Activated CD8-positive, alpha-beta memory T cell treated with anti-CD3 and anti-CD28 coated beads, Interleukin-2, amount 50 U/mL, for 1 hour (primary cell): Measurements from ENCODE around the gene CNDP2.

Source experiments
- DNase-seq: peaks from one replicate; pipeline ENCODE4 v3.0.0-alpha.2; 2020; ENCODE audit errors: extremely low read depth

CNDP2 gene

DNA sequence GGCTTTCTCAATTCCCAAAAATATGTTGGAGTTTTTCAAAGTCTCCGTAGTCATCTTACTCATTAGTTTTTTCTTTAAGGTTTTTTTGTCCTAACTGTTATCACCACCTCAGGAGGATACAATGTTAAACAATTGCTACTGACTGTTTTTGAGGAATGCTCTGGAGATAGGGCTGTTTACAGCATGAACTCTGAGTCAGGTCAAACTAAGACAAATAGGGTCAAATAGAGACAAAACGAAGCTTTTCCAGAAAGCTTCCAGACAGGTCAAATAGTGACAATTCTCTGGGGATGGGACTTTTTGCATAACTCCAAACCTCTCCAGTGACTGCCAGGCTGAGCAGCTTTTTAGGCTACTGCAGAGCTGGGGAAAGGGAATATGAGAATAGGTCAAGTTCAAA lies 23.9 kb upstream of the CNDP2 start:
- DNase-seq: no peak

DNA sequence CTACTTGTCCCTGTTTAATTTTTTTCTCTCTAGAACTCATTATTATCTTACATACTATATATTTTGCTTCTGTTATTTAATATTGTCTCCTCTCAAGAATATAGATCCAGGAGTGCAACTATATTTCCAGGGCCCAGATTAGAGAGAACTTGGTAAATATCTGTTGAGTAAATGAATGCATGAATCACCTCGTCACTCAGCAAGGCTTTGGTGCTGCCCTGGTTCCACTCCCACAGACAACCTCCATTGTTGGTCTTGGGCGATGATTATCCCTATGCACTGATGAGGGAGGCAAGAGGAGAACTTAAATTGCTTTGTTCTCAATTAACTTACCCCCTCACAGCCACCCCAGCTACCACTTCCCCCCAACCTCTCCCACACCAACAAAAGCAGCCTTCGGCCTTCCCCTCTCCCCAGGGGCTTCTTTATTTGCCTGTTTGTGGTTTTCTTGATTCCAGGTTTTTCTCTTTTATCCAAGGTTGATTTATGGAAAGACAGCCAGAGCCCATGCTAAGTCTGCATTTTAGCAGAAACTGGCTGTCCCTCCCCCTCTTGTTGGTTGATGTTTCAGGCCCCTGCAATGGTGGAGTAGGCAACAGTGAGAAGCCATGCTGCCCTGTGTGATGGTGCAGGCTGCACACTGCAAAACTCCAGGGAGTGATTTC lies 22.1 kb upstream of the CNDP2 start:
- no peak for DNase-seq

DNA sequence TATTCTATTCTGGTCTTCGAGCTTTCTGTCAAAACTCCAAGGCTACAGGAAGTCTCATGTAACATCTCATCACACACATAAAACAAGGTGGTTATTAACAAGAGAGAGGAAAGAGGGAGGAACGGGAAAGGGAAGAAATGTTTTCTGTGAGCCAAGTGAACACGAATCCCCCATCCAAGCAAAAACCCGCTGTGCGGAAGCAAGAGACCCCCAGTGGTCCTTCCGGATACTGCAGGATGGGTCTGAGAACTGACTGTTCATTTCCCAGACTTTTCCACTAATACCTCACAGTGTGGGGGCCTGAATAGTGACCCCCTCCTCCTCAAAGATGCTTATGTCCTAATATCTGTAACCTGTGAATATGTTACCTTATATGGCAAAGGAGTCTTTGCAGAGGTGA lies 20.0 kb upstream of the CNDP2 start:
- no peak for DNase-seq

DNA sequence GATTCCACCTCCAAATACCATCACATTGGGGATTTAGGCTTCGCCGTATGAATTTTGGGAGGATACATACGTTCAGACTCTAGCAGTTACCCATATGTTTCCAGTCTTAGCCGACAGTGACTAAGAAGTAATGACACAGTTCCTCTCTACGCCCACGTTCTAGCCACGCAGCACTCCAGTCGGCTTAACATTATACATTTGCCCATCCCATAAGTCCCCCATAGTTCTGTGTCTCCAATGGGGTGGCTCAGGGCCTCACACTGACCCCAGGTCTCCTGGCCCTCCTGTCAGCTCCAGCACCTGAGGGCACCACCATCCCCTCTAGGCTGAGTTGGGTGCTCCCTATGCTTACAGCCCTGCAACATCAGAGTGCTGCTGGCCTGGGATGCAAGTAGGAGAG lies 18.4 kb upstream of the CNDP2 start:
- DNase-seq: no peak

DNA sequence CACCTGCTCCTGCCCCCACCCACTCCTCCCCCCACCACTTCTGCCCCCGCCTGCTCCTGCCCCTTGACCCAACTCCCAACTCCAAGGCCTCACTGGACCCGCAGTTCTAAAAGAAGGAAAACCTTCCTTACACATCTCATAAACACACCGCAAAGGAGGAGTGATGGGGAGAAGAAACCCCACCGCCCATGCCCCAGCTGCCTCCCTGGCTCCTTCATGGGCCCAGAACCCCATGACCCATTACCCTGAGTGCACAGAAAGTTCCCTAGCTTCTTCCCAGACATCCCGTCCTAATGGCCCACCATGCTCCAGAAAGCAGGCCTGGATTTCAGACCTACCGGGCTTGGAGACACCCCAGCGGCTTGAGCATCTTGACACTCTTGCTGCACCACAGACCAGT lies 17.8 kb upstream of the CNDP2 start:
- no peak for DNase-seq

DNA sequence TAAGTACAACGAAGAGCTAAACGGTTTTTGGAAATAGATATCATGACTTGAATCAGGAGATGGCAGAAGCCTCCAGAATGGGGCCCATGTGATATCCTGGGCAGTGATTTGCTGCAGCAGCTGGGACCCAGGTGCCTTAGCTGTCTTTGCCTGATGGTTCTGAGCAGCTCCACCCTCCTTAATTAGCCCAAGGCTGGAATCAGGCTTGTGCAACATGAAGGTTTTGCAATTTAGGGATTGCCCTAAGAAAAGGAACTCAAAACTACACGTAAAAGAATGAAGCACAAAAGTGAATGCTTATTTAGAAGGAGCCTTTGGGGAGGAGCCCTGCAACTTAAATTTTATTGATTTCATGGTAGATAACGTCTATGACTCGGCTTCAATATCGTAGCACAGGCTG lies 17.3 kb upstream of the CNDP2 start:
- DNase-seq: no peak

DNA sequence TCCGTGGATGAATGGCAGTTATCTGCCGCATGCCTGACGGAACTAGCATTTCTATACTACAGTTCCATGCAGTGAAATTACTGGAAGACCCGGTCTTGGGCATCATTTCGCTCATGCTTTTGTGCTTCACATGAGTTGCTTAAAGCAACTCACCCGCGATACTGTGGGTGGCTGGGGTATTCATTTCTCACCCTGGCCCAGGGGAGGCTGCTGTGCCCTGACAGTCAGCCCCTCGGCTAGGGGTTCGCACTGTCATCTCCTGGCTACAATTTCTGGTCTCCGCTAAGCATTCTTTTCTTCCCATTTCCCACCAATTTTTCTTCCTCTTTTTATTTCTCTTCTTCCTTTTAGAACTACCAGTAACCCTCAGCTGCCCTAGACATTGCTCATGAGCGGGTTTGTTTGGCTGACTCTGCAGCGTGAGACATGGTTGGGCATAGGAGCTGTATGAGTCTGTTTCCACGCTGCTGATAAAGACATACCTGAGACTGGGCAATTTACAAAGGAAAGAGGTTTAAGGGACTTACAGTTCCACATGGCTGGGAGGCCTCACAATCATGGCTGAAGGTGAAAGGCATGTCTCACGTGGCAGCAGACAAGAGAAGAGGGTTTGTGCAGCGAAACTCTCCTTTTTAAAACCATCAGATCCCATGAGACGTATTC lies 16.5 kb upstream of the CNDP2 start:
- DNase-seq: no peak

DNA sequence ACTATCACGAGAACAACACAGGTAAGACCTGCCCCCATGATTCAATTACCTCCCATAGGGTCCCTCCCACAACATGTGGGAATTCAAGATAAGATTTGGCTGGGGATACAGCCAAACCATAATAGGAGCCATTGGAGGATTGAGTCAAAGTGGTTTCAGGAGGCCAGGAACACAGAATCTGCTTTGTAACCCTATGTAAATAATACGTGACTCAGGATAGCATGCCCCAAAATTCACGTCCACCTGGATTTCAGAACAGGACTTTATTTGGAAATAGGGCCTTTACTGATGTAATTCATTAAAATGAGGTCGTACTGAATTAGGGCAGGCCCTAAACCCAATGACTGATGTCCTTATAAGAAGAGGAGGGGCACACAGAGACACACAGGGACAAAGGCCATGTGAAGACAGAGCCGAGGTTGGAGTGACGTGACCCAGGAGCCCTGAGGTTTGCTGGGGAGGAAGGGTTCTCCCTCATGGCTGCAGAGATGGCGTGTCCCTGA lies 16.0 kb upstream of the CNDP2 start:
- DNase-seq: no peak

DNA sequence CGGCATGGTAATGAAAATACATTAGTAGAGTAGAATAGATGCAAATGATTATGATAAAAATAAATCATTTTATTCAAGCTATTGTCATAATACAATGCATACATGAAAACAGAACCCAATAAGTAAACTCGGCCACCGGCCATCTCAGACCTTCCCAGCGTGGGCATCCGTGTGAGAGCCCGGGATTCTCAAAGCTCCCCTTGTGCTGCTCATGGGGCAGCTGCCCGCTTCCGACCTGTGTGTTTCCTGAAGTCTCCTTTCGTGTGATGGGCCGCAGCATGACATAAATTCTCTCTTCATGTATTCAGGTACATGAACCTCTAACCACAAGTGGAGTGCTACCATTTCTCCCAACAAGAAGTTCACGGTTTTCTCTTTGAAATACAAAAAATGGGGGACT lies 13.5 kb upstream of the CNDP2 start:
- no peak for DNase-seq

DNA sequence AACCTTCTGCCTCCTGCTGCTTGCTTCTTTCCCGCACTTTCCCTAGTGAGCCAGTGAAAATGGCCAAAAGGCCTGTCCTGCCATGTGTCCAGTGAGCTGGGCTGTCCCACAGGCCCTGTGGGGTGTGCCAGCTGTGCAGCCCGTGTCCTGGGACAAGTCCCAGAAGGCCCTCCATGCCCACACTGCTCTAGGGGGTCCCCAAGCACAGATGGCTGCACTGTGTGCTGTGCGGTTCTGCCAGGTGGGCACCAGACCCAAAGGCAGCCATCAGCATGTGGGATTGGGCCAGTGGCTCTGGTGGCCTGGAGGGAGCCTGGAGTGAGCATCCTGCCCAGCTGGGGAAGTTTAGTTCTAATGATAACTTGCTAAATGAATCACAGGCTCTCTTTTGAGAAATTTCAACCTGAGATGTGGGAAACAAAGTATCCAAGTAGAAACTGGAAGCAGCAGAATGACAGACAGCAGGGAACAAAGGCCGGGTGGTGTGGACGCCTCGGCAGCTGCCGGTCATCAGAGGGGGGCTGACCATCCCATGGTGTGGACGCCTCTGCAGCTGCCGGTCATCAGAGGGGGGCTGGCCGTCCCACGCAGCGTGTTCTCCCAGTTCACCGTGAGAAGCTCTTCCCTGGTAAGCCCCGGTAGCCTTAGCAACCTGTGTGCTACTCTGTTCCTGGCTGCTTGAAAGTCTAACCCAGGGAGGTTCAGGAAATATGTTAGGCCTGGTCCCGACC lies 9.9 kb upstream of the CNDP2 start:
- DNase-seq: no peak

DNA sequence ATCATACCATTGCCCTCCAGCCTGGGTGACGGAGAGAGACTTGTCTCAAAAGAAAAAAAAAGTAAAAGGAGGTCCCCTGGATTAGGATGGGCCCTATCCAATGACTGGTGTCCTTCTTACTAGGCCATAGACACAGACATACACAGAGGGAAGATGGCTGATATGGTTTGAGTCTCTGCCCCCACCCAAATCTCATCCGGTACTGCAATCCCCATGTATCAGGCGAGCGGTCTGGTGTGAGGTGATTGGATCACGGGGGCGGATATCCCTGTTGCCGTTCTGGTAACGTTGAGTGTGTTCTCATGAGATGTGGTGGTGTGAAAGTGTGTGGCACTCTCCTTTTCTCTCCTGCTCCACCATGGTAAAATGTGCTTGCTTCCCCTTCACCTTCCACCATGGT lies 7.8 kb upstream of the CNDP2 start:
- no peak for DNase-seq

DNA sequence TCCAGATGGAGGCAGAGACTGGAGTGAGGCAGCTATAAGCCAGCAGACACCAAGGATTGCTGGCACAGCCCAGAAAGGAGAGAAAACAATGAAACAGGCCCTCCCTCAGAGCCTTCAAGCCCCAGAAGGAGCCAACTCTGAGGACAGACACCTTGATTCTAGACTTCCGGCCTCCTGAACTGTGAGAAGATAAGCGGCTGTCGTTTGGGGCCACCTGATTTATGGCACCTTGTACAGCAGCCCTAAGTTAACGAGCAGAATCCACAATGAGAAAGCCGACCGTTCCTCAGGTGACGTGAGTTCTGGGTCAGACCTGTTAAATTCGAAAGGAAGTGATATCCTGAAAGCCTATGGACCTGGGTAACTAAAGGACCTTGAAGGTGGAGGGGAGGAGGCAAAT lies 7.3 kb upstream of the CNDP2 start:
- no peak for DNase-seq

DNA sequence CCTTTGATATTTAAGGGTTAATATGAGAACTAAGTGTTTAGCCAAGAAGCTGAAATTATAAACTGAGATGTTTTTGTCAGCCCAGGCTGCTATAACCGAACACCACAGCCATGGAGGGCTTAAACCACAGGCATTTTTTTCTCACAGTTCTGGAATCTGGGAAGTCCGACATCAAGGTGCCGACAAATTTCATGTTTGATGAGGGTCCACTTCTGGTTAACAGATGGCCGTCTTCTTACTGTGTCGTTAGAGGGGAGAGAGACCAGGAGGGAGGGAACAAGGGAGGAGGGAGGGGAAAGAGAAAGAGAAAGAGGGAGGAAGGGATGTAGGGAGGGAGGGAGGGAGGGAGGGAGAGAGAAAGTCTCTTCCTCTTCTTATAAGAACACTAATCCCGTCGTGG lies 6.5 kb upstream of the CNDP2 start:
- no peak for DNase-seq

DNA sequence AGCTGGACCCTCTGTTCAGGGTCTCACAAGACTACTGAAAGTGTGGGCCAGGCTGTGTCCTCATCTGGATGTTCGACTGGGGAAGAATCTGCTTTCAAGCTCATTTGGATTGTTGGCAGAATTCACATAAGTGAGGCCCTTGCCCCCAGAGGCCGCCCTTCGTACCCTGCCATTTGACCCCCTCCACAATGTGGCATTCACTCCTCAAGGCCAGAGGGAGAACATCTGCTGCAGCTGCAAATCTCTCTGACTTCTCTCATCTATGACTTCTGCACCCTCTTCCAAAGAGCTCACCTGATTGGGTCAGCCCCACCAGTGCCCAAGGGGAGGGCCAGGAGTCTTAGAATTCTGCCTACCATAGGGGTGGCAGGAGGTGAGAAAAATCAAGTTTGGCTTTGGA lies 3.9 kb upstream of the CNDP2 start:
- DNase-seq: no peak

DNA sequence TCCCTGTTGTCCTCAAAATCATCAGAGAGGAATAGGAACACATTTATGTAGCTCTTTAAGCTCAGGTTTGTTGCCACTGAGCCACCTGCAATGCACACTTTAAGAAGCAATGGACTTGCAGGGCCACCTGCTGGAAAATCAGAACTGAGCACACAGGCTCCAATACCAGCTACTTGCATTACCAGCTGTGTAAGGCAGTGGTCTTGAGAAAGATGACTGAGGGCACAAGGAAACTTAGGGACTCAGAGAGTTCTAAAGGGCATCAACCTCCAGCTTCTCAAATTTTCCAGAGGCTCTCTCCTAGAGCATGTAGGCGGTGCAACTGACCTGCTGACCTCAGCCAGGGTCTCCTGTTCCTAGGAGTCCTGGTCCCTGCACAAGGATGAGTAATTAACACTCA lies 2.5 kb upstream of the CNDP2 start:
- DNase-seq: peak; percentile 45

DNA sequence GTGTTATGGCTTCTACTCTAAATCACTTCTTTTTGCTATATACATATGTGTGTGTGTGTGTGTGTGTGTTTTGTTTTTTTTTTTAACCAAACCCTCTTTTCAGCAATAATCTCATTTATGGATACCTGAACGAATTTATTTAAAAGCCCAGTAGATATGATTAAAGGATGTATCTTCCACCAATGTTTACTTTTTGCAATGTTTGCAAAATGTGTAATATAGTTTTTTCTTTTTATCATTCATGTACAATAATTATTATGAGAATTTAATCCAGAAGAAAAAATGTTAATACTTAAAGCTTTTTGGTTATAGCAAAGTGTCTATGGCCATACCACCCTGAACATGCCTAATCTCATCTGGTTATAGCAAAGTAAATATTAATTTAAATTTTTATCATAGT lies 1.6 kb upstream of the CNDP2 start:
- no peak for DNase-seq

DNA sequence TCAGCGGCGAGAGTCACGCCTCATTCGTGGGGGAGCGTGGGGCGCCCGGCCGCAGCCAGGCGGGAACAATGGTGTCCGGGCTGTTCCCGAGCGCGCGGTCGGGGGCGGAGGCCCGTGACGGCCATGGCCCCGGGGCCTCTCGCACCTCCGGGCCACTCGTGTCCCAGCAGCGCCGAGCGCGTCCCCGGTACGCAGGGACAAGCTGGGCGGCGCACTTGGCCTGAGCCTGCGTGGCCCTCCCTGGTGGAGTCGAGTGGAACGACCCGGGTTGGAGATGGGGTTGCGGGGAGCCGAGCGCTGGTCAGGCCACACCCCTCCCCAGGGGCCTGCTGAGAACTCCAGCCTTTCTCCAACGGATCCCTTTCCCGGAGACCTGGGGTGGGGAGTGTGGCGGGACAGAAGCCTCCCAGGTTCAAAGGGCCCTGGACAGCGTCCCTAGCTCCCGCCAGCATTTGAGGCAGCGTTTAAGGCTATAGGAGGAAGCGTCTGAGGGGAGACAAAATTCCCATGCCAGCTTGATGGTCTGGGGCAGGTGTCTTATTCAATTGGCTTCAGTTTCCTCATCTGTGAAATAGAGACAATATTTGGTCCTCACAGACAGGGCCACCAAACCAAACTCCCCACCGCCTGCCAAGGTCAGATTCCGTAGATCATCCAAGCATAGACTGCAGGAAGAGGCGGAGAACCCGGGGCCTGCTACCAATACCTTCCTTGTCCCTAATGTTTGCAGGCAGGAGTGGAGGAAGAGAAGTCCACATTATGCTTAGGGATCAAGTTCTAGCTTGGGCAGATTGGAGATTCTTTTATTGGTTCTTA lies 553 bp downstream of the CNDP2 start:
- DNase-seq: no peak

DNA sequence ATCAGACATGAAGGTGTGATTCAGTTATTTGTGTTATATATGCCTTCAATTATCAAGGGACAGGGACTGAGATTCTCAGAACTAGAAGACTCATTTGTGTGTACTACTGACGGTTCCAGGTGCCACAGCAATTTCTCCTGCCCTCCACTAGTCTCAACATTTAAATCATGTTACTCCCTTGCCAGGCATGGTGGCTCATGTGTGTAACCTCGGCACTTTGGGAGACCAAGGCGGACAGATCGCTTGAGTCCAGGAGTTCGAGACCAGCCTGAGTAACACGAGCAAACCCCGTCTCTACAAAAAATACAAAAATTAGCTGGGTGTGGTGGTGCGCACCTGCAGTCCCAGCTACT lies 1.1 kb downstream of the CNDP2 start:
- no peak for DNase-seq

DNA sequence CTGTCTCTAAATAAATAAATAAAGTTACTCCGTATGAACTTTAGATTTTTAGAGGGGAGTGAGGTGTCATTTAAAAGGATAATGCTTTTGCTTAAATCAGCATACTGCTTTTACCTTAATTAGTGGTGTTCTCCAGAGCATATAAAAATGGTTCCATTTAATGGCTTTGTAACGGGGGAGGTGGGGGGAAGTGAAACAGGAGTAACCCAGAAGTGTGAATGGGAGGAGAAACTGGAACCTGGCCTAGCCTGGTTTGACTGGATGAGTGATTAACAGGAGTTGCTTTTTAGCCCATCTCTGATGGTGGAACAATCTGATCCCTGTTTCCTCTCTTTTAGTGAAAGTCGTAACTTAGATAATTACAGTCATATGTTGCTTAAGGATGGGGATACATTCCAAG lies 1.6 kb downstream of the CNDP2 start:
- DNase-seq: no peak

DNA sequence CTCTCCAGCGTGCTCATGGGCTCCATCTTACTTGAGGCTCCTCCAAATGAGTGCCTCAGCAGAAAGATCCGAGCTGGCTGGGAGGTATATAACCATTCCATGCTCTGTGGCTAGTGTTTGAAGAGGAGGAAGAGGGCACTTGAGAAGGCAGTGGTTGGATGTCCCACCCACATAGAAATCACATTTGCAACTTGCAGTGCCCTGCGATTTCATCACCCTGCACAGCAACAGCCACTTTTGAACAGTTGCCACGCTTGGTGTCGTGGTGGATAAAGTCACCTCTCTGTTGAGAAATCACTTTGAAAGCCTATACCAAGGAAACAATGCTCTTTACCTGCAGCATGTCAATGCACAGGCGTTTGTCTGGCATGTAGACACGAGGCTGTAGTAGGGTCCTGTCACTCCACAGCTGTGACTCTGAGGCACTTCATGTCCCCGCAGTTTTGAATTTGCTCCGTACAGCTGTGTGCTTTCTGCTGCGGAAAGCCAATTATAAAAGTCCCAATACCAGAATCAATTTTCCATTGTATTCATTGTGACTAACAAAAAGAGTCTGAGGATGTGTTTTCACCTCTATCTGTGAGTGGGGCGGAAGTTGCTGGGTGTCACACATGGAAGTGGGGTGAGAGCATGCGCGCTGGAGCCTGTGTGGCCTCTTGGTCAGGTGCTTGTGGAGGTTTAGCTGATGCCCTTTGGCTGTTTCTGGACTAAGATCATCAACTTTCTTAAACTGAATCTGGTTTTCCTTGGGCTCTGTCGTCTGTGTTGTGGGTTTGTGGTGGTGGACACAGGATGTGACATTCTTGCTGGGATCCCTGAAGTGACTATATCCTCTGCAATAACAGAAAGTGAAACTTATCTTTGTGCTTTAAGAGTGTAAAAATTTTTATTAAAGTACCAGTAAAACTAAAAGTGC lies 2.8 kb downstream of the CNDP2 start:
- DNase-seq: peak; percentile 52

DNA sequence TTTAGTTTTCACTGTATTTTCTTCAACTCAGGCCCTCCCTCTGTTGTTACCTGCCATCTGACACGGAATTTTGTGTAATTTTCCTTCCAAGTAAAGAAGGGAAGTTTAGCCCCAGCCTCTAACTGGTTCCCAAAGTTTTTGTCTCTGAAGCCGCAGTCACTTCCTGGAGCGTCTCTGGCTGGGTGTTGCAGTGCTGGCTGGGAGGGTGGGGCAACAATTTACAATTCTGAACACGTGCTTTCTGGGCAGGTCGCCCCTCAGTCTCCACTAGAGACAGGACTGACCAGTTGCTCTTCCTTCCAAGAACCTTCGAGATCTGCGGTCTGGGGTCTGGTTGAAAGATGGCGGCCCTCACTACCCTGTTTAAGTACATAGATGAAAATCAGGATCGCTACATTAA lies 3.5 kb downstream of the CNDP2 start:
- DNase-seq: no peak
